A673 (cell line): ENCODE data around the gene MMP14.
"Not testable (repeated sequence)": the region's sequence is repeated elsewhere in the genome, so short reads cannot be mapped to it uniquely, and the experiment has no call there.

Experiments
- EZH2 ChIP-seq: fragments of 200-600 bp; sonication (generic); IDR thresholded peaks from 2 replicates; pipeline ENCODE4 v1.6.1; 2017; ENCODE audit warnings: borderline replicate concordance, low read depth, mild to moderate bottlenecking, mixed read lengths, antibody characterized with exemption, low read length; ENCODE audit not compliant: poor library complexity, severe bottlenecking
- TF ChIP-seq, protein P1 (sequence below): fragments of 300-800, 200-600 bp; sonication (generic); conservative IDR thresholded peaks from 2 replicates; pipeline ENCODE4 v1.5.1; 2017; ENCODE audit warnings: low read depth, mild to moderate bottlenecking, antibody characterized with exemption, low read length, moderate library complexity, mixed read lengths

DNA sequence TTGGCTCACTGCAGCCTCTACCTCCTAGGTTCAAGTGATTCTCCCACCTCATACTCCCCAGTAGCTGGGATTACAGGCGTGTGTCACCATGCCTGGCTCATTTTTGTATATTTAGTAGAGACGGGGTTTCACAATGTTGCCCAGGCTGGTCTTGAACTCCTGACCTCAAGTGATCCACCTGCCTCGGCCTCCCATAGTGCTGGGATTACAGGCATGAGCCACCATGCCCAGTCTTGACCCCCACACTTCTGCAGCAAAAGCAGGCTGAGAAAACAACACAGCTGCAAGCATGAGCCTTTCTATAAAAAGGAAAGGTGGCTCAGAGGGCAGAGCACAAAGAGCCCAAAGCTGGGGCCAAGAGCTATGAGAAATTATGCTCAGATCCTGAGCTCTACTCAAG lies 24.0 kb downstream of the MMP14 start:
- TF ChIP-seq, protein P1, sequence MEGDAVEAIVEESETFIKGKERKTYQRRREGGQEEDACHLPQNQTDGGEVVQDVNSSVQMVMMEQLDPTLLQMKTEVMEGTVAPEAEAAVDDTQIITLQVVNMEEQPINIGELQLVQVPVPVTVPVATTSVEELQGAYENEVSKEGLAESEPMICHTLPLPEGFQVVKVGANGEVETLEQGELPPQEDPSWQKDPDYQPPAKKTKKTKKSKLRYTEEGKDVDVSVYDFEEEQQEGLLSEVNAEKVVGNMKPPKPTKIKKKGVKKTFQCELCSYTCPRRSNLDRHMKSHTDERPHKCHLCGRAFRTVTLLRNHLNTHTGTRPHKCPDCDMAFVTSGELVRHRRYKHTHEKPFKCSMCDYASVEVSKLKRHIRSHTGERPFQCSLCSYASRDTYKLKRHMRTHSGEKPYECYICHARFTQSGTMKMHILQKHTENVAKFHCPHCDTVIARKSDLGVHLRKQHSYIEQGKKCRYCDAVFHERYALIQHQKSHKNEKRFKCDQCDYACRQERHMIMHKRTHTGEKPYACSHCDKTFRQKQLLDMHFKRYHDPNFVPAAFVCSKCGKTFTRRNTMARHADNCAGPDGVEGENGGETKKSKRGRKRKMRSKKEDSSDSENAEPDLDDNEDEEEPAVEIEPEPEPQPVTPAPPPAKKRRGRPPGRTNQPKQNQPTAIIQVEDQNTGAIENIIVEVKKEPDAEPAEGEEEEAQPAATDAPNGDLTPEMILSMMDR = not testable (repeated sequence)
- TF ChIP-seq EZH2 = not testable (repeated sequence)
